Left ventricle myocardium superior (tissue), 1 donor: ENCODE data around the gene TMEM170A. TPM values are rescaled to one million over a fixed set of nuclear protein-coding genes. Genes with fewer than 3 reads are reported as not detected.
A peak's percentile ranks its signal among the peaks of the same experiment; 100 is the strongest.
"Not testable (repeated sequence)": the region's sequence is repeated elsewhere in the genome, so short reads cannot be mapped to it uniquely, and the experiment has no call there.

Experiments
- ATAC-seq: fragments of 200-7000 bp; cut with Tn5 transposase; one replicate; pipeline ENCODE4 v1.9.1; 2020; ENCODE audit warnings: mild to moderate bottlenecking, moderate library complexity
- DNase-seq: peaks from one replicate; pipeline ENCODE4 v3.0.0-alpha.2; 2020
- intact Hi-C: fragments of 100-400 bp; cut with micrococcal nuclease; formaldehyde crosslinking; loops from one replicate; pipeline ENCODE4 v1.11.0; 2022
- total RNA-seq: library from RNA; stranded (reverse); fragmentation: NEBNext Ultra II Directional; extraction: Animal tissue kit (Norgen Biotek cat#: 25700); gene quantifications from one replicate; pipeline ENCODE4 v1.2.1, GENCODE V29; 2021
- donor health status: DM: no; HTN: yes; CAD: no; lungs with severe emphysema.

TMEM170A gene
- total RNA-seq, 1 donor from 2014 or later = 8.6 TPM

DNA sequence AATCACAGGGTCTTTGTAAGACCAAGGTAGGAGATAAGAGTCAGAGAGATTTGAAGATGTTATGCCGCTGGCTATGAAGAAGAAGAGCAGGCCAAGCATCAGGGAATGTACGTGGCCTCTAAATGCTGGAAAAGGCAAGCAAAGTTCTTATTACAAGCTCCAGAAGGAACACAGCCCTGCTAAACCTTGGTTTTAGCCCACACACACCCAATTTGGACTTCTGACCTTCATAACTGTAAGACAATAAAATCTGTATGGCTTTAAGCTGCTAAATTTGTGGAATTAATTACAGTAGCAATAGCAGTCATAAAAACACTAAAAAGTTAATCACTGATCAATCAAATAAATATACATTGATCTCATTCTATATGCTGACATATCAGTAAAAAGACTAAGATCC lies 6.0 kb downstream of the TMEM170A start:
- no peak for DNase-seq
- ATAC-seq = no peak
- intact Hi-C loops = no loop called here

DNA sequence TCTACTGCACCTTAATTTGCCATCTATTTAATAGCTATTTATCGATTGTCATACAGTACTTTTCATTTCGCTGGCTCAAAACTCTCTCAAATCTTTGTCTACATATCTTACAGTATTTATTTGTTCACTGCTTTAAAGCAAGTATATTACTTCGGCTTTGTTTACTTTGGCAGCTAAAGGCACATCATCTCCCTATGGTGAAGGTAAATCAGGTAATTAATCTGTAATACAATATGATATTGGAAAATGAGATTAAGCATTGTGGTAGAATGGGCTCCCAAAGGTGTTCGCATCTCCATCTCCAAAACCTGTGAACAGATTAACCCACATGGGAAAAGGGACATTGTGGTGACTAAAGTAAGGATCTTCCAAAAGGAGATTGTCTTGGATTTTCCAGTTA lies 6.5 kb downstream of the TMEM170A start:
- no peak for DNase-seq
- intact Hi-C loops = no loop called here
- ATAC-seq = no peak

DNA sequence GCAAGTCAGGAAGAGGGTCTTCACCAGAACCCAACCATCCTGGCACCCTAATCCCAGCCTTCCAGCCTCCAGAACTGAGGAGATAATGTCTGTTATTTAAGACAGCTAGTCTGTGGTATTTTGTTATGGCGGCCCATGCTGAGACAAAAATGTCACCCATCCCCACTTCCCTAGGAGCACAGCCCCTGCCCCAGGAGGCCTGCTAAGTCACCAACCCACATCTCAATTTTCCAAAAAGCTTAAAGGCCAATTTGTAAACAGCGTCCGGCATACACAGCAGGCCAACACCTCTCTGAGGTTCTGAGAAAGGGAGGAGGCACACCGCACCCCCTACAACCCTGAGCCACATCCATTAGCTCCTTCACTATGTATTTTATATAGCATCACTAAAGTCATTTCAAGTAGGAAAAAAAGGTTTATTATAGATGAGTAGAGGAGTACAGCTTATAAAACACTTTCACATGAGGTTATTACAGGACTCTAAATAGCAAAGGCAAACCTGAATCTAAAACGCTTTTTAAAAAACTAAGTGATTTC lies 6.9 kb downstream of the TMEM170A start:
- ATAC-seq (no peak), DNase-seq (no peak)
- intact Hi-C loops = no loop called here

DNA sequence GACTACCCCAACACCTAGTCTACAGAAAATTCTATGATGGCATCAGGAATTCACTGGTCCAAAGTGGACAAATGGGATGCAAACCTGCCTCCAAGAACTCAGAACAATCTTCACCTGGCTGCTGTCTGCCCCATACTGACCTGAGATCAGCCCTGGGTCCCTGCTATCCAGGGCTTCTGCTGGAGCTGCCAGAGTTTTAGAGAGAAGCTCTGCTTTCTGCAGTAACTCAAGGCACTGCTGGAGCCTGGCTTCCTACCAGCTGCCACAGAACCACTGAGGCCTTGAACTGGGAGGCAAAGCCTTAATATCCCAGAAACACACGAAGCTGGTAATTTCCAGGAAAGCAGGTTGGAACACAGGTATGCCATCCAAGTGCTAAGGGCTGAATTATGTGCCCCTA lies 7.5 kb downstream of the TMEM170A start:
- intact Hi-C loops = no loop called here
- ATAC-seq (peak; percentile 70), DNase-seq (peak; percentile 40)

DNA sequence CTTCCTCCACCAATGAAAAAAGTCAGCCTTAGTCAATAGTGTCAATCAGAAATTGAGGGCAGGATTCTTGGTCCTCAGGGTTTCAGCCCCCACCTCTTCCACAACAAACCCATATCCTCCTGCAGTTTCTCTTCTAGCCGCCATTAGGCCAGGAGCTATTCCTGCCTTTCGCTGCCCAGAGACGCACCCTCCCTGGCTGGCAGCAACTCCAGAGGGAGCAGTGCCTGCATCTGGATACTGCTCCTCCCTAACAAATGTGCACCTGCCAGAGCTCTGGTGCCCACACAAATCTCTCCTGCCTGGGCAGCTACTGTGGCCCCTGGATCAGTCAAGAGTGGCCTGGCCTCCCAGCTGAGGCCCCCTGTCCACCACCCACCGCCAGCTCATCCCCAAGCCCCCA lies 8.0 kb downstream of the TMEM170A start:
- peak; percentile 81 for ATAC-seq

DNA sequence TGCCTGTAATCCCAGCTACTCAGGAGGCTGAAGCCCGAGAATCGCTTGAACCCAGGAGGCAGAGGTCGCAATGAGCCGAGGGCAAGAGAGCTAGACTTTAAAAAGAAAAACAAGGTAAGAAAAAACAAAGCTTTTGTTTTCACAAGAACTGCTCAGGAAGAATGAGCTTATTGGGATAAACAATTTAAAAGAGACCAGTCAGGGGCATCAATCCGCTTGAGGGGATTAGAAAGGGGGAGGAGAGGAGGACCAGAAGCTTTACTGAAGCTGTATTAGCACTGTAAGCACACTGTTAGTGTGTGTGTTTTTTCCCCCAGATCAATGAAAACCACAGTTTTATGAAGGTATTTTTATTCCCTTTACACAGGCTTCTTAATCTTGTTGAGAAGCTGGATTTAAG lies 8.8 kb downstream of the TMEM170A start:
- DNase-seq = no peak
- ATAC-seq = no peak
- intact Hi-C loops = no loop called here

More for the DNA sequence above, 8.0 kb downstream of the TMEM170A start:
- DNase-seq = peak; percentile 34
- intact Hi-C loops = not testable (repeated sequence)

DNA sequence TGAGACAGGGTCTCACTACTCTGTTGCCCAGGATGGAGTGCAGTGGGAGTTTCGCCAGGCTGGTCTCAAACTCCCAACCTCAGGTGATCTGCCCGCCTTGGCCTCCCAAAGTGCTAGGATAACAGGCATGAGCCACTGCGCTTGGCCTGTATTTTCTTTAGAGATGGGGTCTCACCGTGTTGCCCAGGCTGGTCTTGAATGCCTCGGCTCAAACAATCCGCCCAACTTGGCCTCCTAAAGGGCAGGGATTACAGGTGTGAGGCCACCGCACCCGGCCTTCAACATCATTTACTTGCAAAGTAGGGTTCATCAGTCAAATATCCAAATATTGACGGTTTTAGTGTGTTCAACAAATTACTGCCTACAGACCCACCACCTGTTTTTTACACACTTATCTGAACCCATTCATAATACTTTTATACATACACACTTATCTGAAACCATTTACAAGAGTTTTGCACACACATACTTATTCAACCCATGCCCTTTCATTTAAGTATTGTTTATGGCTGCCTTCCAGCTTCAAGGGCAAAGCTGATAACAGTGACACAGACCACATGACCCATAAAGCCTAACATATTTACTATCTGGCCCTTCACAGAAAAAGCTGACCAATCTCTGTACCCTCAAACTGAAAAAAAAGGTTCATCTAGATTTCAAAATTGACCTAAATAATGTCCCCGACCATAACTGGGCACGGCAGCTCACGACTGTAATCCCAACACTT lies 11.9 kb downstream of the TMEM170A start:
- ATAC-seq (peak; percentile 62), DNase-seq (no peak)
- intact Hi-C loops = no loop called here

DNA sequence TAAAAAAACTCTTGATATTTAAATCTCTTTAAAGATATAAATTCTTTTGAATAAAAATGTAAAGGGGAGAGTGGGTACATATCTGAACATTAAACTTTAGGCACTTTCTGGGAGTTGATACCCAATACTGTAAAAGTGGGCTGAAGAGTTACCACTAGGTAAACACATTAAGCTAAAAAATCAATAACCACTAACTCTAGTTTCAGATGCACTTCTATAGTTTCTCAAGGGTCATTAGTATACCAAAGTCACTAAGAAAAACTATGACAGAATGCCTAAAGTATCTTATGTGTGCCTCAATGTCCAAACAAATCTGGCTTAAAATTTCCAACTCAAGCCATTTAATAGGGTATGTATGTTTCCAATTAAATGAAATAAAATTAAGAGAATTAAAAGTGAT lies 18.1 kb downstream of the TMEM170A start:
- intact Hi-C loops = no loop called here
- ATAC-seq = no peak
- no peak for DNase-seq

DNA sequence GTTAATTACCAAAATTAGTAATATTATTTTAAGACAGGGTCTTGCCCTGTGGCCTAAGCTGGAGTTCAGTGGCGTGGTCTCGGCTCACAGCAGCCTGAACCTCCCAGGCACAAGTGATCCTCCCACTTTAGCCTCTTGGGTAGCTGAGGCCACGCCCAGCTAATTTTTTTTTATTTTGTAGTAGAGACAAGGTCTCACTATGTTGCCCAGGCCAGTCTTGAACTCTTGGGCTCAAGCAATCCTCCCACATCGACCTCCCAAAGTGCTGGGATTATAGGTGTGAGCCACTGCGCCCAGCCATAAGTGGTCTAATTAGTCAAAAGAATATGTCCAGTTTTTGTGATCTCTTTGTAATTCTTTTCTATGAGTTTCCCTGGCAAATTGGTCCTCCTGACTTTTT lies 19.2 kb downstream of the TMEM170A start:
- DNase-seq = no peak
- no peak for ATAC-seq
- intact Hi-C loops = no loop called here

DNA sequence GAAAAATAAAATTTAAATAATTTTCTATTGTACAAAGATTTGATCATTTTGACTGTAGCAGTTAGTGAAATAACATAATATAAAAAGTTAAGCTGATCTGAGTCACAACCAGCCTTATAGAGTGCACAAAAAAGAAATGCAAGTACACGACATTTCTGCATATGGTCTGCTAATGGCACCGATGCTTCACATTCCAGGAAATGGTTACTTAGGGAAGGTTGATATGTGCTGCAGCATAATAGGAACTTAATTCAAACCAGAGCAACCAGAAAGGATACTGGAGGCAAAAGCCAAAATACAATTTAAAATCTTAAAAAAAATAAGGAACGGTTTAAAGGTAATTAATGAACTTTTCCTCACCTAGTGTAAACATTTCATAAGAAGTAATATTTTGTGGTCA lies 21.2 kb downstream of the TMEM170A start:
- intact Hi-C loops = no loop called here
- ATAC-seq (no peak), DNase-seq (no peak)

DNA sequence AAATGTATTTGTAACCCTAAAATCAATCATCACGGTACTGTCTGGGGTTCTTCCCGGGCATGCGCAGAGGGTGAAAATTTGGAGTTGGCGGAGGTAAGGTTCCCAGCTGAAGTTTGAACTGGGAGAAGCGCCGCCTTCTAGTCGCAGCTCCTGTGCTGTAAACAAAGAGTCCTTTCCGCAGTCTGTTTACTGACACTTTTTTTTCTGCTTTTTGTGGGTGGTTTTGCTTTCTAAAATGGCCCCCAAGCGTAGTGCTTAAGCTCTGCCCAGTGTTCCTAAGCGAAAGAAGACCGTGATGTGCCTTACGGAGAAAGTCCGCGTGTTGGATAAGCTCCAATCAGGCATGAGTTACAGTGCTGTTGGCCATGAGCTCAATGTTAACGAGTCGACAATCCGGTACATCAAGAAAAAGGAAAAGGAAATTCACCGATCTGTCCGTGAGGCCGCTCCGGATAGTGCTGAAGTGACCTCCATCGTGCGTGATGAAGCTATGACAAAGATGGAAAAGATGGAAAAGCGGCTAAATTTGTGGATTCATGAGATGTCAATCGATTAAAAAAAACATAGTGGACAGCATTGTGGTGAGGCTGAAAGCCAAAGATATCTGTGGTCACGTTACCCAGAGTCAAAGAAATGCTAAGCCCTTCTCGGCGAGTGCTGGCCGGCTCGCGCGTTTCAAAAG lies 30.6 kb downstream of the TMEM170A start:
- no peak for DNase-seq
- intact Hi-C loops = no loop called here

DNA sequence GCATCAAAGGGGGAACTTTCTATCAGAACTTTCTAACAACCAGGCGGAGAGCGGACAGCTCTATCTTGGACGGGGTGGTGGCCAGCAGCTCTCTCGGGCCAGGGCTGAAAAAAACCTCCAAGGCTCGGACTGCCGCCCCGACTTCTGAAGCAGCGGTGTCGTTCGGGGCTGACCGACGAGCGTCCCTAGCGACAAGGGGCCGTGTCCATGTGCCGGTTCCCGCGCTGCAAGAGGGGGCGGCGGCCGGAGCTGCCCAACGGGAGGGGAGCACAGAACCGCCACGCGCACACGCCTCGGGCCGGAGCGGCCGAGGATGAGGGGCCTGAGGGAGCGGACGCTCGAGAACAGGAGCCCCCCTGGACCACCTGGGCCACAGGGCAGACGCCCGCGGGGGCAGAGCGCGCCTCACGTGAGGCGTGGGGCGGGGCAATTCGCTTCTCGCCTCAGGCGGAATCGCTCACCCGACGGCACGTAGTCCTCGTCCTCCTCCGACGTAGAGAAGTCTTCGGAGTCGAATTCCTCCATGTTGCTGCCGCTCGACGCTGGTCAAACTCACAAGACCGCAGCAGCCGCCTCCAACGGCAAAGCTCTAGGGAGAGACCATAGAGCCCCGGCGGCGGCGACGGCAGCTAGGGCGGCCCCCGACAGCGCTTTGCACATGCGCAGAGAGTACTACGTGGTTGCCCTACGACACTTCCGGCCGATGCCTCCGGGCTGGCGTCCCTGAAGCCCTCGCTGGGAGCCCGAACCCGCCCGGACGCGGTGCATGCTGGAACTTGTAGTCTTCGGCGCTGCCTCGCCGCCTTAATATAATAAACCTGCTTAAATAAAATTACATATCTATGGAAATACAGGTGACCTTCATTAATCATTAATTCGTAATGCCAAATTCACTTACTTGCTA lies 31.4 kb downstream of the TMEM170A start, which contains the start of gene CFDP1:
Gene CFDP1 (minus strand): TSS at position 676 of the 904 bp plus-strand sequence. CDS start 151 bp downstream, at position 525.
- peak; percentile 98 for ATAC-seq
- intact Hi-C loops = no loop called here
- peak; percentile 98 for DNase-seq

More for the DNA sequence above, 30.6 kb downstream of the TMEM170A start:
- ATAC-seq = peak; percentile 81

DNA sequence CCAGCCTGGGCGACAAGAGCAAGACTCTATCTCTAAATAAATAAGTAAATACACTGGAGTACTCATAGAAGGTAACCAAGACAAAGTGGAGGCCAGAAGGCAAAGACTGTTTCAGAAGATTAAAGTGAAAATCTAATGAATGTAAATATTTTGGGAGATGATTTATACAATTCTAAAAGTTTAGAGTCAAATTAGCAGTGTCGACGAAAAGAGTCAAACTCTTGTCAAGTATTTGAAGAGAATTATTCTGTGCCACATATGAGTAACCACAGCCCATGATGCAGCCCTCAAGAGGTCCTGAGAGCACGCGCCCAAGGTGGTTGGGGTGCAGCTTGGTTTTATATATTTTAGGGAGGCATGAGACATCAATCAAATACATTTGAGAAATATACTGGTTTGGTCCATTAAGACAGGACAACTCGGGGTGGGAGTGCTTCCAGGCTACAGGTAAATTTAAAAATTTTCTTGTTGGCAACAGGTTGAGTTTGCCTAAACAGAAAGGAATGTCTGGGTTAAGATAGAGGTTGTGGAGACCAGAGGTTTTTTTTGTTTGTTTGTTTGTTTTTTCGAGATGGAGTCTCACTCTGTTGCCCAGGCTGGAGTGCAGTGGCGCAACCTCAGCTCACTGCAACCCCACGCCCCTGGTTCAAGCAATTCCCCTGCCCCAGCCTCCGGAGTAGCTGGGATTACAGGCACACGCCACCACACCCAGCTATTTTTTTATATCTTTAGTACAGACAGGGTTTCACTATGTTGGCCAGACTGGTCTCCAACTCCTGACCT lies 34.7 kb downstream of the TMEM170A start:
- intact Hi-C loops = no loop called here
- DNase-seq (no peak), ATAC-seq (no peak)

DNA sequence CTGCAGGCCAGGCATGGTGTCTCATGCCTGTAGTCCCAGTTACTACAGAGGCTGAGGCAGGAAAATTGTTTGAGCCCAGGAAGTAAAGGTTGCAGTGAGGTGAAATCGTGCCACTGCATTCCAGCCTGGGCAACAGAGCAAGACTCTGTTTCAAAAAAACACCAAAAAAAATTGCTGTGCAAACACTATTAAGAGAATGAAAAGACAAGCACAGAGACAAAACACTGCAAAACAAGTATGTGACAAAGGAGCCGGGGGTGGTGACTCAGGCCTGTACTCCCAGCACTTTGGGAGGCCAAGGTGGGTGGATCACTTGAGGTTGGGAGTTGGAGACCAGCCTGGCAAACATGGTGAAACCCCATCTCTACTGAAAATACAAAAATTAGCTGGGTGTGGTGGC lies 38.0 kb downstream of the TMEM170A start:
- DNase-seq, intact Hi-C loops, ATAC-seq: not testable (repeated sequence)

DNA sequence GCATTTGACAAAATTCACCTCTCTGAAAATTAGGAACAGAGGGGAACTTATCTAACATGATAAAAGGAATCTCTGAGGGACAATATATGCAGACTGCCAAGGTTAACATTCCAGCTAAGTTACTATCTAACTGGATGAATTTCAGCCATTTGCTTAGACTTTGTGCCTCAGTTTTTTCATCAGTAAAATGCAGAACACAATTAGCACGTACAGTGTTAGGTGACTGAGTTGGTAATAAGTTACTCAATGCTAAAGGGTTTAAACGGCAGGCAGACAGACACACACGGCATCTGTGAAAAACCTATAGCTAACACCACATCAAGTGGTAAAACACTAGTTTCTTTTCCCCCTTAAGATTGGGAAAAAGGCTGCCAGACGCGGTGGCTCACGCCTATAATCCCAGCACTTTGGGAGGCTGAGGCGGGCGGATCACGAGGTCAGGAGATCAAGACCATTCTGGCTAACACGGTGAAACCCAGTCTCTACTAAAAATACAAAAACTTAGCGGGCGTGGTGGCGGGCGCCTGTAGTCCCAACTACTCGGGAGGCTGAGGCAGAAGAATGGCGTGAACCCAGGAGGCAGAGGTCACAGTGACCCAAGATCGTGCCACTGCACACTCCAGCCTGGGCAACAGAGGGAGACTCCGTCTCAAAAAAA lies 40.3 kb downstream of the TMEM170A start:
- ATAC-seq, DNase-seq, intact Hi-C loops: not testable (repeated sequence)

DNA sequence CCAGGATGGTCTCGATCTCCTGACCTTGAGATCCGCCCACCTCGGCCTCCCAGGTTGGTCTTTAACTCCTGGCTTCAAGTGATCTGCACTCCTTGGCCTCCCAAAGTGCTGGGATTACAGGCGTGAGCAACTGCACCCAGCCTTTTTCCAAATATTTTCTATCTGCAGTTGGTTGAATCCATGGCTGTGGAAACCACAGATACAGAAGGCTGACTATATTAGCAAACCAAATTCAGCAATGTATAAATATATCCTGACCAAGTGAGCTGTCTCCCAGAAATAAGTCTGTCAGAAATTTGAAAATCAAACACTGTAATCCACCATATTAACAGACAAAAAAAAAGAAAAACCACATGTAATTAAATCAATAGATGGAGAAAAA lies 40.8 kb downstream of the TMEM170A start:
- intact Hi-C loops = no loop called here
- DNase-seq (no peak), ATAC-seq (peak; percentile 23)

DNA sequence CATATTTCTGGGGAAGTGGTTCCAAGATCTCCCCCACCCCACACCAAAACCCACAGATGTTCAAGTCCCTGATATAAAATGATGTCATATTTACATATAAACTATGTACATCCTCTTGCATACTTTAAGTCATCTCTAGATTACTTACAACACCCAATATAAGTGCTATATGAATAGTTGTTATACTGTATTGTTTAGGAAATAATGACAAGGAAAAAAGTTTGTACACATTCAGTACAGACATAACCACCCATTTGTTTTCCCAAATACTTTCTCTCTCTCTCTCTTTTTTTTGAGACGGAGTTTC lies 42.7 kb downstream of the TMEM170A start:
- ATAC-seq (no peak), DNase-seq (no peak)
- intact Hi-C loops = no loop called here
